K562 (cell line): ENCODE data around the gene TTC31. TPM values are rescaled to one million over a fixed set of nuclear protein-coding genes. Genes with fewer than 3 reads are reported as not detected.

Experiments
- BCOR ChIP-seq: fragments of 450-650 bp; IDR thresholded peaks from 2 replicates; pipeline ENCODE4 v1.6.1; 2016
- CREBBP ChIP-seq: IDR thresholded peaks from one replicate; pipeline ENCODE4 v1.6.1; 2012; ENCODE audit warnings: low read depth, mild to moderate bottlenecking, control low read depth, inconsistent platforms, low read length
- CREM ChIP-seq: IDR thresholded peaks from 2 replicates; pipeline ENCODE4 v1.6.1; 2014; ENCODE audit warnings: antibody characterized with exemption, low read depth
- ETV1 ChIP-seq: fragments of 450-650 bp; conservative IDR thresholded peaks from 2 replicates; pipeline ENCODE4 v1.6.1; 2016; ENCODE audit warnings: missing genetic modification characterization, control low read depth, low read depth, missing compliant biosample characterization
- LEF1 ChIP-seq: fragments of 450-650 bp; IDR thresholded peaks from 2 replicates; pipeline ENCODE4 v1.6.1; 2016; ENCODE audit warnings: mild to moderate bottlenecking
- MIER1 ChIP-seq: fragments of 450-650 bp; IDR thresholded peaks from 2 replicates; pipeline ENCODE4 v1.6.1; 2016; ENCODE audit warnings: antibody characterized with exemption, mild to moderate bottlenecking, low read depth
- NFRKB ChIP-seq: fragments of 450-650 bp; IDR thresholded peaks from 2 replicates; pipeline ENCODE4 v1.6.1; 2016; ENCODE audit warnings: low read depth
- NRF1 ChIP-seq, 2 experiments: fragments of 450-650 bp; IDR thresholded peaks in 1 of 2; conservative IDR thresholded peaks in 1 of 2; 2 replicates each; pipeline ENCODE4 v1.6.1; 2014; ENCODE audit warnings: mild to moderate bottlenecking in 2 of 2
- RAD21 ChIP-seq, 2 experiments: fragments of 250-450 bp in 1 of 2; fragments of 450-650 bp in 1 of 2; sonication (Bioruptor Pico) in 1 of 2; formaldehyde crosslinking in 1 of 2; IDR thresholded peaks in 1 of 2; conservative IDR thresholded peaks in 1 of 2; 2 replicates each; pipeline versions ENCODE4 v1.4.0 to v1.8.0; 2020 to 2022; ENCODE audit warnings: mild to moderate bottlenecking in 2 of 2, moderate library complexity in 1 of 2
- TOE1 ChIP-seq, 2 experiments: fragments of 450-650 bp in 1 of 2; sonication (generic) in 1 of 2; formaldehyde crosslinking in 1 of 2; IDR thresholded peaks; 2 replicates each; pipeline versions ENCODE4 v1.7.1 to v1.8.0; 2016 to 2022; ENCODE audit warnings: borderline replicate concordance in 2 of 2, mild to moderate bottlenecking in 2 of 2, antibody characterized with exemption in 1 of 2, inconsistent platforms in 1 of 2, low read depth in 1 of 2, missing genetic modification reagents in 1 of 2, moderate library complexity in 1 of 2
- XRCC4 ChIP-seq: IDR thresholded peaks from one replicate; pipeline ENCODE4 v1.6.1; 2011; ENCODE audit not compliant: insufficient read depth, insufficient read length; ENCODE audit errors: extremely low read depth
- XRCC5 ChIP-seq: fragments of 200-400 bp; formaldehyde crosslinking; IDR thresholded peaks from 2 replicates; pipeline ENCODE4 v1.6.1; 2017; ENCODE audit warnings: low read depth, mild to moderate bottlenecking, low read length
- ZNF274 ChIP-seq: IDR thresholded peaks from 2 replicates; pipeline ENCODE4 v1.6.1; 2011; ENCODE audit warnings: low read depth, mild to moderate bottlenecking, low read length, moderate library complexity, borderline replicate concordance
- ZNF354B ChIP-seq: fragments of 250-450 bp; sonication (Bioruptor Pico); IDR thresholded peaks from 2 replicates; pipeline ENCODE4 v1.4.0; 2020
- polyA plus RNA-seq, 8 experiments: library from polyadenylated mRNA; depleted of rRNA in 4 of 8; stranded (reverse) in 5 of 8; unstranded in 3 of 8; fragments of >200 nt; fragmentation: Nextera tagmentation in 2 of 8; fragmentation: Illumina TruSeq in 1 of 8; extraction: Ambion mirVana in 2 of 8; extraction: Trizol in 1 of 8; gene quantifications; 2 replicates each; pipeline versions ENCODE4 v1.2.1 to v1.2.3, GENCODE V29; 2011 to 2014; ENCODE audit warnings: inconsistent platforms in 1 of 8, missing spikeins in 1 of 8
- total RNA-seq, 7 experiments: library from RNA; depleted of rRNA in 6 of 7; stranded (reverse); fragments of >200 nt in 6 of 7; fragmentation: Illumina TruSeq in 2 of 7; extraction: Trizol in 2 of 7; gene quantifications; 2 replicates each; pipeline versions ENCODE4 v1.2.1 to v1.2.3, GENCODE V29; 2011 to 2021; ENCODE audit warnings: low replicate concordance in 1 of 7
- TF ChIP-seq, protein P1 (sequence below): fragments of 450-650 bp; conservative IDR thresholded peaks from 2 replicates; pipeline ENCODE4 v1.6.1; 2016; ENCODE audit warnings: missing genetic modification characterization, low read depth, mild to moderate bottlenecking, control low read depth, missing compliant biosample characterization
- TF ChIP-seq, protein P2 (sequence below): IDR thresholded peaks from 2 replicates; pipeline ENCODE4 v1.6.1; 2011; ENCODE audit warnings: borderline replicate concordance, low read depth, mild to moderate bottlenecking, moderate library complexity, low read length; ENCODE audit not compliant: insufficient read depth, poor library complexity, severe bottlenecking
- TF ChIP-seq, protein P3 (sequence below): fragments of 250-450 bp; sonication (Bioruptor Pico); IDR thresholded peaks from 2 replicates; pipeline ENCODE4 v1.8.0; 2021; ENCODE audit warnings: moderate library complexity, mild to moderate bottlenecking, inconsistent platforms
- TF ChIP-seq, protein P4 (sequence below): fragments of 250-450 bp; sonication (Bioruptor Pico); IDR thresholded peaks from 2 replicates; pipeline ENCODE4 v1.8.0; 2022; ENCODE audit warnings: moderate library complexity, mild to moderate bottlenecking, inconsistent platforms

Gene TTC31
- total and polyA plus RNA-seq, 9 of the 15 experiments (the other 6 are each of a cell fraction or from before 2014, with no cell fraction given): 4.7 to 30.5 (median 15.9) TPM

DNA sequence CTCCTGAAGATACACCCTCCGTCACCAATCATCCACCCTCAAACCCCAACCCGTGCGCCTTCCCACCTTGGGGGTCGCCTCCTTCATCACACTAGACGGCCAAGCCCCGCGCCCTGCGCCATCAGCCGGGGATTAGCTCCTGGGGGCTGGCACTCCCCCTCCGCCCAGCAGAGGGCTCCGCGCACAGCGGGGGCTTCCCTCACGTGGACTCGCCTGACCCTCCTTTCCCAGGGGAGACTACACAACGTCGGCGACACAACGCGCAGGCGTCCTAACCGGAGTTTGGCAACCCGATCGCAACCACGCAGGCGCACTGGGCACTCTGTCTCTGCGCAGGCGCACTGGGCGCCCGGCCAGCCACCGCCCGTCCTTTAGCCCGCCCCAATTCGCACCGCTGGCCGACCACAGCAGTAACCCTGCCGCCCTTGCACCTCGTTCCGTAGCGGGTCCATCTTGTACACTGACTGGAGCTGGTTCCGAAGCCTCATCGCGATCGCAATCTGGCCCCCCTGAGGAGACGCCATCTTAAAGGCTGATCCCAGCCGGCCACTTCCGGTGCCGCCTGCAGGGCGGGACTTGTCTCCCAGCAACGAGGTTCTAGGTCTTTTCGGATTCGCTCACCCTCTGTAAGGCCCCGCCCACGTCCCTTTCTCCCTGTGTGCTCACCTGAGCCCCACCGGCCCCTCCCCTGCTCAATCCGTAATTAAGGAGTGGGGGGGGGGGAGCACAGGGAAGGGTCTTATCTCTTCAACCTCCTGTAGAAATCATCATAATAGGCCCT, 24.5 kb downstream of the TTC31 start, which contains the start of gene PCGF1 (continued):
- TF ChIP-seq CREBBP (no peak), RAD21 (CRISPR knock-in tag; conservative IDR thresholded peaks at IDR 0.05 in 1 of 2, IDR thresholded peaks at IDR 0.05 in 1 of 2) (peak; percentile 15 to 30; a peak in 3 of 4 replicates), XRCC4 (no peak), CREM (peak; percentile 67), TOE1 (IDR thresholded peaks at IDR 0.05; ENCODE audit: borderline replicate concordance) (peak; percentile 57; the same call in 1 of the 2 replicates), TOE1 (CRISPR knock-in tag; IDR thresholded peaks at IDR 0.05; ENCODE audit: borderline replicate concordance, low read depth) (no peak; the same call in 1 of the 2 replicates), ZNF274 (no peak), ZNF354B (CRISPR knock-in tag) (no peak), NFRKB (peak; percentile 51; the same call in 1 of the 2 replicates), NRF1 (conservative IDR thresholded peaks at IDR 0.05 in 1 of 2, IDR thresholded peaks at IDR 0.05 in 1 of 2) (peak; percentile 100), LEF1 (0 out of 2 replicates have a peak, but pooled peaks have one; percentile 27), BCOR (no peak), MIER1 (no peak), XRCC5 (peak; percentile 32; the same call in 1 of the 2 replicates), ETV1 (tag) (peak; percentile 70)
- TF ChIP-seq, protein P1, sequence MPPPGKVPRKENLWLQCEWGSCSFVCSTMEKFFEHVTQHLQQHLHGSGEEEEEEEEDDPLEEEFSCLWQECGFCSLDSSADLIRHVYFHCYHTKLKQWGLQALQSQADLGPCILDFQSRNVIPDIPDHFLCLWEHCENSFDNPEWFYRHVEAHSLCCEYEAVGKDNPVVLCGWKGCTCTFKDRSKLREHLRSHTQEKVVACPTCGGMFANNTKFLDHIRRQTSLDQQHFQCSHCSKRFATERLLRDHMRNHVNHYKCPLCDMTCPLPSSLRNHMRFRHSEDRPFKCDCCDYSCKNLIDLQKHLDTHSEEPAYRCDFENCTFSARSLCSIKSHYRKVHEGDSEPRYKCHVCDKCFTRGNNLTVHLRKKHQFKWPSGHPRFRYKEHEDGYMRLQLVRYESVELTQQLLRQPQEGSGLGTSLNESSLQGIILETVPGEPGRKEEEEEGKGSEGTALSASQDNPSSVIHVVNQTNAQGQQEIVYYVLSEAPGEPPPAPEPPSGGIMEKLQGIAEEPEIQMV (tag): no peak
- TF ChIP-seq, protein P2, sequence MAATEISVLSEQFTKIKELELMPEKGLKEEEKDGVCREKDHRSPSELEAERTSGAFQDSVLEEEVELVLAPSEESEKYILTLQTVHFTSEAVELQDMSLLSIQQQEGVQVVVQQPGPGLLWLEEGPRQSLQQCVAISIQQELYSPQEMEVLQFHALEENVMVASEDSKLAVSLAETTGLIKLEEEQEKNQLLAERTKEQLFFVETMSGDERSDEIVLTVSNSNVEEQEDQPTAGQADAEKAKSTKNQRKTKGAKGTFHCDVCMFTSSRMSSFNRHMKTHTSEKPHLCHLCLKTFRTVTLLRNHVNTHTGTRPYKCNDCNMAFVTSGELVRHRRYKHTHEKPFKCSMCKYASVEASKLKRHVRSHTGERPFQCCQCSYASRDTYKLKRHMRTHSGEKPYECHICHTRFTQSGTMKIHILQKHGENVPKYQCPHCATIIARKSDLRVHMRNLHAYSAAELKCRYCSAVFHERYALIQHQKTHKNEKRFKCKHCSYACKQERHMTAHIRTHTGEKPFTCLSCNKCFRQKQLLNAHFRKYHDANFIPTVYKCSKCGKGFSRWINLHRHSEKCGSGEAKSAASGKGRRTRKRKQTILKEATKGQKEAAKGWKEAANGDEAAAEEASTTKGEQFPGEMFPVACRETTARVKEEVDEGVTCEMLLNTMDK: peak; percentile 88
- TF ChIP-seq, protein P3, sequence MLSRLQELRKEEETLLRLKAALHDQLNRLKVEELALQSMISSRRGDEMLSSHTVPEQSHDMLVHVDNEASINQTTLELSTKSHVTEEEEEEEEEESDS (CRISPR knock-in tag): no peak
- TF ChIP-seq, protein P4, sequence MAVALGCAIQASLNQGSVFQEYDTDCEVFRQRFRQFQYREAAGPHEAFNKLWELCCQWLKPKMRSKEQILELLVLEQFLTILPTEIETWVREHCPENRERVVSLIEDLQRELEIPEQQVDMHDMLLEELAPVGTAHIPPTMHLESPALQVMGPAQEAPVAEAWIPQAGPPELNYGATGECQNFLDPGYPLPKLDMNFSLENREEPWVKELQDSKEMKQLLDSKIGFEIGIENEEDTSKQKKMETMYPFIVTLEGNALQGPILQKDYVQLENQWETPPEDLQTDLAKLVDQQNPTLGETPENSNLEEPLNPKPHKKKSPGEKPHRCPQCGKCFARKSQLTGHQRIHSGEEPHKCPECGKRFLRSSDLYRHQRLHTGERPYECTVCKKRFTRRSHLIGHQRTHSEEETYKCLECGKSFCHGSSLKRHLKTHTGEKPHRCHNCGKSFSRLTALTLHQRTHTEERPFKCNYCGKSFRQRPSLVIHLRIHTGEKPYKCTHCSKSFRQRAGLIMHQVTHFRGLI (CRISPR knock-in tag): no peak
